HG02870 (cell line): ENCODE data around the gene NIN.
"Not testable (repeated sequence)": the region's sequence is repeated elsewhere in the genome, so short reads cannot be mapped to it uniquely, and the experiment has no call there.

Source experiments
- ATAC-seq: cut with Tn5 transposase; IDR thresholded peaks from one replicate; pipeline ENCODE4 v1.9.1; 2021; ENCODE audit warnings: mild to moderate bottlenecking, moderate library complexity; ENCODE audit not compliant: unreplicated experiment

NIN gene

GRCh38 chr14:50719911-50720759 lies 110.8 kb downstream of the NIN start:
- ATAC-seq: no peak

DNA sequence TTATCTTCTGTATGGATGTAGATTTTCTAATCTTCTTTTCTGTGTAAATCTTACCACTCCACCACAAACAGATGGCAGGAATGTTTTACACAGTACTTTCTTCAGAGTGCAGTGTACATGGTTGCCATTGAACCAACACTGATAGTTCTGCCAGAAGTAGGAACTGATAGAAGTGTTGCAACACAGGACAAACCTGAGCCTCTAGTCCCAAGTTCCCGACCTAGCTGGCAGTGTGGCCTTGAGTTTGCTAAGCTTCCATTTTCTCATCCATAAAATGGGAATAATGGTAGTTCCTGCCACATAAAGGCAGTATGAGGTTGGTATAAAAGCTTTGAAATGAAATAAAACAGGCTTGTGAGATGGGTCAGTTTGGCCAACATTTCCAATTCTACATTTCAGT lies 112.0 kb downstream of the NIN start:
- no peak for ATAC-seq

- no peak for ATAC-seq
Measured at GRCh38 chr14:50717811-50718210, 113.2 kb downstream of the NIN start.

DNA sequence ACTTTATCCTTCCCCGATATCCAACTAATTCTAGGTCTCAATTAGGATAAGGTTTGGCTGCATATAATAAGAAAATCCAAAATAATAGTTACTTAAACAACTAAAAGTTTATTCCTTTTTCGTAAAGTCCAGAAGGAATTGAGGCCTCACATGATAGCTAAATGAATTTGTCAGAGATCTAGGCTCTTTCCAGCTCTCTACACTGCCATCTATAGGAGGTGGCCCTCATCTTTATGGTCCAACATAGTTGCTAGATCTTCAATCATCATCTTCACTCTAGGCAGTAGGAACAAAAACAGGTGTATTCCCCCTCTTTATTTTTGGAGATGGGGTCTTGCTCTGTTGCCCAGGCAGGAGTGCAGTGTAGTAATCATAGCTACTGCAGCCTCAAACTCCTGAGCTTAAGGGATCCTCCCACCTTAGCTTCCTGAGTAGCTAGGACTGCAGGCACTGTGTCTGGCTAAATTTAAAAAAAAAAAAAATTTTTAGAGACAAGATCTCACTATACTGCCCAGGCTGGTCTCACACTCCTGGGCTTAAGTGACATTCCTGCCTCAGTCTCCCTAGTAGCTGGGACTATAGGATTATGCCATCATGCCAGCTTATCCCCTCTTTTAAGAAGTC lies 116.4 kb downstream of the NIN start:
- peak; percentile 66 for ATAC-seq

- ATAC-seq: no peak
Measured at GRCh38 chr14:50711043-50711442, 119.9 kb downstream of the NIN start.

DNA sequence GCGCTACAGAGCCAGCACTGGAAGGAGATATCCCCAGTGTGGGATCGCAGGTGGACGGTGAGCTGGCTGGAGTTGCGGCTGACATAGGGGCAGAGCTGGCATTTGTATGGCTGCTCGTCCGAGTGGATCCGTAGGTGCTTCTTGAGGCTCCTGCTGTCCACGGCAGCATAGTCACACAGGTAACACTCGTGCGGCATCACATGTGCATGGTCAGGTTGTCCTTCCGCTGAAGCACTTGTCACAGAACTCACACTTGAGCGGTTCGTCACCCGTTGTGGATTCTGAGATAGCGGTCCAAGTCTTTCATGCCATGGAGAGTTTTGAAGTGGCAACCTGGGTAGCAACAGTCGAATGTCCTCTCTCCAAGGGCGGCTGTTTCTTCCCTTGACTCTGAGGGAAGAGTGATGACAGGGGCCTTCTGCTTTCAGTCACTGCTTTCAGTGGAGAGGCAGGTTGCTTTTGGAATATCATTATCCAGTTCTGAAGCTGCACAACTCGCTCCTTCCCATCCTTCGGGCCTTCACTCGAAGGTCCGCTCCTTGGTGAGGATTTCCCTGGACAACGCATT lies 125.9 kb downstream of the NIN start:
- ATAC-seq: no peak

DNA sequence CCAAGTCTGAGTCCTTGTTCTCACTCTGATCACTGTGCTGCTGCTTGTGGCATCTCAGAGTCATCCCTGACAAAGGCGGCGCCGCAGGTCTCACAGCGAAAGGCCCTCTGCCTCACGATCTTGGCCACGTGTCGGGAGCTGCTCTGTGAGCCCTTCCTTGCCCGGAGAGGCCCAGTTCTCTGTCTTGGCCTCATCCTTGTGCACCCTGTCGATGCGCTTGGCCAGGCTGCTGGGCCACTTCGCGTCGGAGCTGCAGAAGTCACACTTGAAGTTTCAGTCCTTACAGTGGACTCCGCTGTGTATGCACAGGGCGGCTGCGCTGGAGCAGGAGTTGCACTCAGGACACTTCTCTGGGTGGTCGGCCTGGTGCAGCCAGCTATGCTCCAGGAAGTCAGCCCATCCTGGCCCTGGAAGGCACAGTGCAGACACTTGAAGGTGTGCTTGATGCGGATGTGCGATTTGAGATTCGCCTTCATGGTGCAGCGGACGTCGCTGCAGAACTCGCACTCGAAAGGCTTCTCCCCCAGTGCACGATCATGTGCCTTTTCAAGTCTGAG lies 126.4 kb downstream of the NIN start:
- ATAC-seq: no peak

- ATAC-seq: no peak
Measured at GRCh38 chr14:50697659-50698290, 133.2 kb downstream of the NIN start.

DNA sequence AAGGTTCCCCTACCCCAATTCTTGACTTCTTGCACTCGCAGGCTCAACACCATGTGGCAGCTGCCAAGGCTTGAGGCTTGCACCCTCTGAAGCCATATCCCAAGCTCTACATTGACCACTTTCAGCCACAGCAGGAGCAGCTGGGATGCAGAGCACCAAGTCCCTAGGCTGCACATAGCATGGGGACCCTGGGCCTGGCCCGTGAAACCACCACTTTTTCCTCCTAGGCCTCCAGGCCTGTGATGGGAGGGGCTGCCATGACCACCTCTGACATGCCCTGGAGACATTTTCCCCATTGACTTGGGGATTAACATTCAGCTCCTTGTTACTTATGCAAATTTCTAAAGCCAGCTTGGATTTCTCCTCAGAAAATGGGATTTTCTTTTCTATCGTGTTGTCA lies 136.7 kb downstream of the NIN start:
- ATAC-seq: not testable (repeated sequence)

DNA sequence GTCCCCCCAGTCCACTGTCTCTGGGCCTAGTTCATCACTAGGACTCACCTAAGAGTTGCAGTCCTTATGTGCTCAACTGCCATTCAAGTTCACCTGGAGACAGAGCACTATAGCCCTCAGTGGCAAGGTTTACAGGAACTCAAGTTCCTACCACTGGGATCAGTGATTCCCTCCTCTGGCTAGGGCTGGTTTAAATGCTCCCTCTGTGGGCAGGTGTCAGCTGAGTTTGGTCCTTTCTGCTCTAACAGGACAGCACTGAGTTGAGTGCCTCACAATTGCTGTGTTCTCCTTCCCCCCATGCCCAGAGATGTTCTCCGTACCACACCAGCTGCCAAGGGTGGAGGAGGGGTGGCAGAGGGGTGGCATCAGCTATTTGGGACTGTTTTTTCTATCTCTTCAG lies 142.1 kb downstream of the NIN start:
- ATAC-seq: no peak

DNA sequence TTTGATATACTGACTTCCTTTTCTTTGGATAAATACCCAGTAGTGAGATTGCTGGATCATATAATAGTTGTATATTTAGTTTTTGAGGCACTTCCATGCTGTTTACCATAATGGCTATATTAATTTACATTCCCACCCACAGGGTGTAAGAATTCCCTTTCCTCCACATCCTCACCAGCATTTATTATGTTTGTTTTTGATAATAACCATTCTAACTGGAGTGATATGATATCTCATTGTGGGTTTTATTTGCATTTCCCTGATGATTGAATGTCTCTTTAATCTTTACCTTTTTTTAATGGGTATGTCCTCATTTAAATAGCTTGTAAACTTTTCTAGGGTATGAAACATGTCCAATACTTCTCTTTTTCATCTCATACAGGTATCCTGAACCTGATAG lies 151.3 kb downstream of the NIN start:
- ATAC-seq: no peak

- no peak for ATAC-seq
Measured at GRCh38 chr14:50678163-50678562, 152.8 kb downstream of the NIN start.

DNA sequence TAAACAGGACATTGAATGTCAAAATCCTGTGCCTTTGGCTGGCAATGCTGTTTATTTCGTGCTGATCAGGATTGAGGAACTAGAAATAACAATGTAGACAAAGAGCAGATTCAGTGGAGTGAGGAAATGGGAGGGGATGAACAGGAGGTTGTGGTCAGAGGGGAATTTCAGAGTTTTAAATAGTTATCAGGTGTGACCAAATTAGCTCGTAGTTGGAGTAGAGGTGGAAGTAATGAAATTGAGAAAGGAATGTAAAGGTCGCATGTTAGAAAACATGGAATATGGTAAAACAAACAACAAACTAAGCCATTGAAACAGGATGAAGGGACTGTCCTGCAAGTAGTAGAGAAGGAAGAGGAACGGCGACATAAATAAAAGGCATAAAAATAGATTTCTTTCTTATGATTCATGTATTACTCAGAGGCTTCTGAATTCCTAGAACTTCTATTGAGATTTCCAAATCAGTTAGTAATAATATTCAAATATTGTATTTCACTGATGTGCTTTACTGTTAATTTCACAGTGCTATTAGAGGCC lies 153.4 kb downstream of the NIN start:
- ATAC-seq: peak; percentile 70

DNA sequence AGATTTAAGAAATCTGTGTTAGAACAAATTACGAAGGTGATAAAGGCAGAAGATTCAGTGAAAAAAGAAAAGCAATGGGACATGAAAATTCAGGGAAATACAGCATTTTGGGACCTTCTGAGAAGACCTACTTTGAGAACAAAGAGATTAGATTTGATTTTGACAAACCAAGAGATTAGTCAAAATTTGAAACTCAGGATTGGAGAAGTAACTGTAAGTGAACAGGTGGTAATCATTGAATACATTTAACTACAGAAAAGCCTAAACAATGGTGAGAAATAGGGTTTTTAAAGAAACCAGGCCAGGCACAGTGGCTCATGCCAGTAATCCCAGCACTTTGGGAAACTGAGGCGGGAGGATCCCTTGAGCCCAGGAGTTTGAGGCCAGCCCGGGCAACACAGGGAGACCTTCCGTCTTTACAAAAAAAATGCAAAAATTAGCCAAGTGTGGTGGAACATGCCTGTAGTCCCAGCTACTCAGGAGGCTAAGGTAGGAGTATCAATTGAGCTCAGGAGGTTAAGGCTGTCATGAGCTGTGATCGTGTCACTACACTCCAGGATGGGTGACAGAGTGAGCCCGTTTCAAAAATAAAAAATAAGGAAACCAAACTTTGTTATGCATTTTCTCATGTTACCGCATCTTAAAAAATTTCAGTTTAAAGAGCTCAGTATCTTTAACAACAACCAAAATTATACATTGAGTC lies 154.0 kb downstream of the NIN start:
- peak; percentile 40 for ATAC-seq

DNA sequence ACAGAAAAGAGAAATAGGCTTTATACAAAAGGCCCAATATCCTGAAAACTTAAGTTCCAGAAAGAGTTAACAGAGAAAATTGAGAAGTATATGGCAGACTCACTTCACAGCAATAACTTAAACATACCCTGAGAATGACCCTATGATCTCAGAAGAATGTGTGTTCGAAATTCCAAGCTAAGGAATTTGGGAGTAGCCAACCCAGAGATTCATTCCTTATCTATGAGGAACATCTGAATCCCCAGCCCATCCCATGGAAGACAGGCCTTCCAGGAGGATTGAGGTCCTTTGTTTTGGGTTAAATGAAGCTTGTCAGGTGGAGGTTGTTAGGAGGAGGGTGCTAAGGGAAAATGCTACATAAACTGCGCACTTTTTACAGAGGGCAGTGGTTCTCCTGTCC lies 155.4 kb downstream of the NIN start:
- ATAC-seq: no peak

- no peak for ATAC-seq
Measured at GRCh38 chr14:50670866-50671256, 160.1 kb downstream of the NIN start.

GRCh38 chr14:50670196-50670865 lies 160.6 kb downstream of the NIN start:
- no peak for ATAC-seq
